Muscle of leg (tissue), 11 donors: ENCODE results near the gene DBET. TPM values are rescaled to one million over a fixed set of nuclear protein-coding genes. Genes with fewer than 3 reads are reported as not detected.
"Not testable (repeated sequence)": the region's sequence is repeated elsewhere in the genome, so short reads cannot be mapped to it uniquely, and the experiment has no call there.

ENCODE experiments used
- DNase-seq: peaks from one replicate; pipeline ENCODE4 v3.0.0; 2013
- H3K27ac ChIP-seq: one replicate; pipeline ENCODE4 v1.5.1; 2013; ENCODE audit warnings: mild to moderate bottlenecking, low read length, control low read depth
- H3K27me3 ChIP-seq: one replicate; pipeline ENCODE4 v1.6.1; 2013; ENCODE audit warnings: low read length; ENCODE audit not compliant: control insufficient read depth, insufficient read depth
- H3K36me3 ChIP-seq: one replicate; pipeline ENCODE4 v1.6.1; 2013; ENCODE audit warnings: low read length; ENCODE audit not compliant: control insufficient read depth, insufficient read depth
- H3K4me1 ChIP-seq: one replicate; pipeline ENCODE4 v1.6.1; 2013; ENCODE audit warnings: low read length; ENCODE audit not compliant: control insufficient read depth, insufficient read depth
- H3K4me3 ChIP-seq: one replicate; pipeline ENCODE4 v1.5.1; 2013; ENCODE audit warnings: low read length, control low read depth
- H3K9me3 ChIP-seq: replicated peaks from 2 replicates; pipeline ENCODE4 v1.6.1; 2013; ENCODE audit warnings: low read depth, low read length; ENCODE audit not compliant: control insufficient read depth
- WGBS: methylation state at CpG from one replicate; pipeline ENCODE4 v1.1.5; 2013; ENCODE audit warnings: missing lambda C conversion rate; ENCODE audit not compliant: insufficient coverage; 5-methylcytosine and 5-hydroxymethylcytosine counted together
- polyA plus RNA-seq, 8 donors: library from polyadenylated mRNA; unstranded; fragments of 120-200 nt; gene quantifications; one replicate each; pipeline versions ENCODE4 v1.2.1 to v1.2.3, GENCODE V29; 2013; ENCODE audit warnings: inconsistent platforms in 1 of 8, low replicate concordance in 1 of 8; ENCODE audit not compliant: insufficient read length in 8 of 8, insufficient read depth in 1 of 8
- total RNA-seq: library from RNA; stranded (reverse); fragments of 120-200 nt; gene quantifications from one replicate; pipeline ENCODE4 v1.2.4, GENCODE V29; 2013

DBET gene
- total and polyA plus RNA-seq, 9 donors: not detected

- H3K36me3 ChIP-seq, H3K9me3 ChIP-seq, DNase-seq, H3K27me3 ChIP-seq, H3K4me1 ChIP-seq, H3K27ac ChIP-seq, H3K4me3 ChIP-seq: not testable (repeated sequence)
- 43% methylated on average over 3 of the region's 4 CpGs for WGBS
Measured at GRCh38 chr4:190058997-190059396, 5.3 kb upstream of the DBET start.

GRCh38 chr4:190064805-190065204, 503 bp downstream of the DBET start:
- not testable (repeated sequence) for H3K4me1 ChIP-seq, H3K27ac ChIP-seq, H3K4me3 ChIP-seq, H3K9me3 ChIP-seq, H3K27me3 ChIP-seq, H3K36me3 ChIP-seq
- DNase-seq: peak; percentile 13
- WGBS: no CpG with 5 or more reads among the region's 3 CpGs

GRCh38 chr4:190068351-190068750, 4.0 kb downstream of the DBET start:
- H3K9me3 ChIP-seq, H3K27me3 ChIP-seq, H3K36me3 ChIP-seq, H3K4me1 ChIP-seq, H3K27ac ChIP-seq, DNase-seq, H3K4me3 ChIP-seq: not testable (repeated sequence)
- 74% methylated on average over 39 of the region's 45 CpGs for WGBS

- no CpG with 5 or more reads among the region's 27 CpGs for WGBS
- H3K4me1 ChIP-seq: not testable (repeated sequence)
Measured at GRCh38 chr4:190093052-190093451, 28.8 kb downstream of the DBET start.

GRCh38 chr4:190094031-190094430, 29.7 kb downstream of the DBET start:
- not testable (repeated sequence) for H3K4me1 ChIP-seq, H3K4me3 ChIP-seq, H3K9me3 ChIP-seq, H3K27me3 ChIP-seq, H3K27ac ChIP-seq, DNase-seq, H3K36me3 ChIP-seq
- no CpG with 5 or more reads among the region's 1 CpG for WGBS

More at GRCh38 chr4:190093052-190093451, 28.8 kb downstream of the DBET start:
- not testable (repeated sequence) for DNase-seq, H3K36me3 ChIP-seq, H3K9me3 ChIP-seq, H3K27ac ChIP-seq, H3K4me3 ChIP-seq, H3K27me3 ChIP-seq

GRCh38 chr4:190095335-190095734, 31.0 kb downstream of the DBET start:
- DNase-seq, H3K27ac ChIP-seq, H3K27me3 ChIP-seq, H3K4me3 ChIP-seq, H3K4me1 ChIP-seq, H3K9me3 ChIP-seq, H3K36me3 ChIP-seq: not testable (repeated sequence)
- WGBS: no CpG with 5 or more reads among the region's 6 CpGs

- H3K36me3 ChIP-seq, H3K4me3 ChIP-seq, H3K4me1 ChIP-seq, H3K27ac ChIP-seq, DNase-seq, H3K27me3 ChIP-seq, H3K9me3 ChIP-seq: not testable (repeated sequence)
- no CpG with 5 or more reads among the region's 2 CpGs for WGBS
Measured at GRCh38 chr4:190099605-190100004, 35.3 kb downstream of the DBET start.

- not testable (repeated sequence) for H3K4me1 ChIP-seq, H3K27me3 ChIP-seq, H3K36me3 ChIP-seq, H3K9me3 ChIP-seq, H3K4me3 ChIP-seq, H3K27ac ChIP-seq, DNase-seq
- WGBS: no CpG with 5 or more reads among the region's 1 CpG
Measured at GRCh38 chr4:190101525-190101924, 37.2 kb downstream of the DBET start.

GRCh38 chr4:190106191-190106590, 41.9 kb downstream of the DBET start:
- not testable (repeated sequence) for H3K36me3 ChIP-seq, DNase-seq, H3K27ac ChIP-seq, H3K4me1 ChIP-seq, H3K27me3 ChIP-seq, H3K4me3 ChIP-seq
- 8% methylated on average over 2 of the region's 3 CpGs for WGBS
- peaks cover 44% of the 10 kb centered on the region for H3K9me3 ChIP-seq

- H3K4me3 ChIP-seq, H3K36me3 ChIP-seq, DNase-seq, H3K27ac ChIP-seq, H3K27me3 ChIP-seq, H3K4me1 ChIP-seq: not testable (repeated sequence)
- 54% methylated on average over 6 of the region's 7 CpGs for WGBS
- H3K9me3 ChIP-seq: peaks cover 50% of the 10 kb centered on the region
Measured at GRCh38 chr4:190106611-190107480, 42.5 kb downstream of the DBET start.
